Left ventricle myocardium inferior (tissue), 1 donor: ENCODE measurements around the gene KLK1. TPM values are rescaled to one million over a fixed set of nuclear protein-coding genes. Genes with fewer than 3 reads are reported as not detected.

Experiments
- DNase-seq: peaks from one replicate; pipeline ENCODE4 v3.0.0-alpha.2; 2020
- H3K27ac ChIP-seq: fragments of 200-600 bp; replicated peaks from 2 replicates; pipeline ENCODE4 v1.8.0; 2021
- H3K27me3 ChIP-seq: fragments of 200-600 bp; 2 replicates; pipeline ENCODE4 v1.8.0; 2021; ENCODE audit warnings: low read depth
- H3K36me3 ChIP-seq: fragments of 200-600 bp; 2 replicates; pipeline ENCODE4 v1.8.0; 2021
- H3K4me1 ChIP-seq: fragments of 200-600 bp; 2 replicates; pipeline ENCODE4 v1.8.0; 2021
- H3K4me3 ChIP-seq: fragments of 200-600 bp; 2 replicates; pipeline ENCODE4 v1.8.0; 2021; ENCODE audit warnings: mild to moderate bottlenecking, moderate library complexity
- H3K9me3 ChIP-seq: fragments of 200-600 bp; replicated peaks from 2 replicates; pipeline ENCODE4 v1.8.0; 2021
- CTCF ChIP-seq: fragments of 200-600 bp; IDR thresholded peaks from 2 replicates; pipeline ENCODE4 v1.8.0; 2021; ENCODE audit warnings: antibody characterized with exemption, mild to moderate bottlenecking, borderline replicate concordance
- intact Hi-C: fragments of 100-400 bp; cut with micrococcal nuclease; formaldehyde crosslinking; loops from one replicate; pipeline ENCODE4 v1.11.0; 2022
- long read RNA-seq: library from polyadenylated mRNA; unstranded; transcript quantifications from one replicate; pipeline ENCODE4 v2.0.0, GENCODE V29; 2021
- total RNA-seq: library from RNA; stranded (reverse); fragmentation: NEBNext Ultra II Directional; extraction: Animal tissue kit (Norgen Biotek cat#: 25700); gene quantifications from one replicate; pipeline ENCODE4 v1.2.1, GENCODE V29; 2021
- donor health status: DM: no; HTN: yes; CAD: no; lungs with severe emphysema.

Gene KLK1
- 0.41 TPM for total RNA-seq
- long read RNA-seq: 0 reads

GRCh38 chr19:50823389-50824042 lies at the start of gene KLK1:
TSS of gene KLK1 (minus strand) at chr19:50823787. CDS start at chr19:50823748, 39 bp downstream.
- TF ChIP-seq CTCF: no peak
- Histone ChIP-seq H3K36me3 (no peaks in the 10 kb centered on the region), H3K27ac (no peak within 1 kb of the TSS), H3K4me1 (peaks cover 12% of the 10 kb centered on the region), H3K4me3 (no peak within 1 kb of the TSS), H3K9me3 (no peaks in the 10 kb centered on the region), H3K27me3 (peaks cover 99% of the 10 kb centered on the region)
- no peak for DNase-seq
- intact Hi-C loops: no loop called here

GRCh38 chr19:50873056-50873455 lies 49.5 kb upstream of the KLK1 start, which contains the start of gene KLK2:
TSS of gene KLK2 (plus strand) at chr19:50873439. CDS start at chr19:50873474, 35 bp downstream.
- Histone ChIP-seq H3K27me3 (peaks cover 99% of the 10 kb centered on the region), H3K9me3 (no peaks in the 10 kb centered on the region), H3K27ac (no peak within 1 kb of the TSS), H3K36me3 (no peaks in the 10 kb centered on the region), H3K4me1 (no peaks in the 10 kb centered on the region), H3K4me3 (no peak within 1 kb of the TSS)
- intact Hi-C loops: no loop called here
- TF ChIP-seq CTCF: no peak
- no peak for DNase-seq

- intact Hi-C loops: no loop called here
- peaks cover 99% of the 10 kb centered on the region for H3K27me3 ChIP-seq
- H3K4me3 ChIP-seq: no peak overlapping the region
- no peaks in the 10 kb centered on the region for H3K9me3 ChIP-seq
- no peaks in the 10 kb centered on the region for H3K4me1 ChIP-seq
- H3K27ac ChIP-seq: no peak overlapping the region
- H3K36me3 ChIP-seq: no peaks in the 10 kb centered on the region
- TF ChIP-seq CTCF: no peak
- no peak for DNase-seq
These were observed 47.0 kb upstream of the KLK1 start for GRCh38 chr19:50870417-50871089.

- TF ChIP-seq CTCF: no peak
- Histone ChIP-seq H3K27me3 (peaks cover 96% of the 10 kb centered on the region), H3K9me3 (no peaks in the 10 kb centered on the region), H3K4me3 (no peak overlapping the region), H3K27ac (no peak overlapping the region), H3K4me1 (no peaks in the 10 kb centered on the region), H3K36me3 (no peaks in the 10 kb centered on the region)
- DNase-seq: no peak
- intact Hi-C loops: no loop called here
These were observed 45.9 kb upstream of the KLK1 start for GRCh38 chr19:50869479-50869878.

- H3K36me3 ChIP-seq: no peaks in the 10 kb centered on the region
- TF ChIP-seq CTCF: no peak
- no peak overlapping the region for H3K27ac ChIP-seq
- H3K27me3 ChIP-seq: peaks cover 93% of the 10 kb centered on the region
- intact Hi-C loops: no loop called here
- no peaks in the 10 kb centered on the region for H3K4me1 ChIP-seq
- H3K4me3 ChIP-seq: no peak overlapping the region
- no peaks in the 10 kb centered on the region for H3K9me3 ChIP-seq
- no peak for DNase-seq
These were observed 38.1 kb upstream of the KLK1 start for GRCh38 chr19:50861496-50862286.
